ENCODE data around the gene OR2A7.
"Not testable (repeated sequence)": the region's sequence is repeated elsewhere in the genome, so short reads cannot be mapped to it uniquely, and the experiment has no call there.

OR2A7 gene, protein sequence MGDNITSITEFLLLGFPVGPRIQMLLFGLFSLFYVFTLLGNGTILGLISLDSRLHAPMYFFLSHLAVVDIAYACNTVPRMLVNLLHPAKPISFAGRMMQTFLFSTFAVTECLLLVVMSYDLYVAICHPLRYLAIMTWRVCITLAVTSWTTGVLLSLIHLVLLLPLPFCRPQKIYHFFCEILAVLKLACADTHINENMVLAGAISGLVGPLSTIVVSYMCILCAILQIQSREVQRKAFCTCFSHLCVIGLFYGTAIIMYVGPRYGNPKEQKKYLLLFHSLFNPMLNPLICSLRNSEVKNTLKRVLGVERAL

GRCh38 chr7:144264692-144265091 lies at the start of gene OR2A7:
TSS of gene OR2A7 (minus strand) at chr7:144264792. CDS start at chr7:144259628, 5,164 bp downstream.
- DNase-seq = not testable (repeated sequence)

DNA sequence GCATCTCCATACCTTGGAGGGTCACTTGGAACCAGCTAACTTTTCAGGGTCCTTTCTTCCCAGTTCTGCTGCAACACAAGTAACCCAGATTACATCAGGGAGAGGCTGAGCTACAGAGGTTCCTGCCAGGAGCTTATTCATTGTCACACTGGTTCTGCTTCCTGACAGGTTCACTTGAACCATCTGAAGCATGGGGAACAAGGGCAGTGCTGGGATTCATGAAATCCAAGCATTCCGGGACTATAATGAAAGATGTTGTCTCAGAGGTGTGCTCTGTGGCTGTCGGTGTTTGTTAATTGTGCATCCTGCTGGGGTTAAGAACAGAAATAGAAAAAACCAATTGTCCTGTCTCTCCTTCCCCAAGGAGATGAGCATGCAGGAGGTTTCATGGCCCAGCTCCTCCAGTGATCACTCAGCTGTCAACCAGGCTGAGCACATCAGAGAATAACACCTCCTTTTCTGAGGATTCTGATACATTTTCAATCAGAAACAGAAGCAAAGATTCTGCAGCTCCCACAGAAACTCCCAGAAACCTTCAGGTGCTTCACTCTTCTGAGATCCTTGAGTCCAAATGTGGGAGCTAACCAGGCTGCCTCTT lies 47.4 kb upstream of the OR2A7 start, which contains the start of gene OR2A1:
Gene OR2A1 (plus strand): TSS at position 548 of the 598 bp plus-strand sequence. CDS start 5,706 bp downstream, outside the sequence.
- DNase-seq = not testable (repeated sequence)

DNA sequence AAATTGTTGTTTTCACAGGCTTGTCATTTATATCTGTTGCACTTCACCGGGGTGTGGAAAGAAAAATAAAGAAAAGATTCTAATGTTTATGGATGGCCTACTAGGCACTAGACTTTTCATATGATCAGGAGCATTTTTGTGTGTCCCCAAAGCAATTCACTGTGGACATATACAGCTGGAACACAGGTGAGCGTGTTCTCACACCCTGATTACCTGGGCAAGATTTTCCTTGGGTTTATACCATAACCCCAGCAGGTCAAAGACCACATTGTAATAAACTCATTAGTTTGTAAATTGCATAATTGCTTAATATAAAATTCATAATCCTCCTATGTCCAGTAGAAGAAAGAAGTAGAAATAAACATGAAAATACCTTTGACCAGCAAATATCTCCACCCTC lies 46.6 kb upstream of the OR2A7 start:
- DNase-seq = not testable (repeated sequence)

DNA sequence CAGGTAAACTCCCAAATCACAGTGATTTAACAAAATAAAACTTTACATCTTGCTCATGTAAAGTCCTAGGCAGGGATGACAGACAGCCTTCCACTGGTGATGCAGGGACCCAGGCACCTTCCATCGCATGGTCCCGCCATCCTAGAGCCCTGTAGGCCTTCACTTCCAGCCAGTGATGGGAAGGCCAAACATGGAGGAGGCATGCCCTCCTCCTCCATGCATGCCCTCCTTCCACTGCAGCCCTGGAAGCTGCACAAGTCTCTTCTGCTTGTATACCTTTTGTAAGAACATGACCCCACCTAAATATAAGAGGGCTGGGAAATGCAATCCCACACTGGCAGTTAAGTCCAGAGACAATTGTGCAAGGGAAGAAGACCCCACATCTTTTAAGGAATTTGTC lies 45.1 kb upstream of the OR2A7 start:
- not testable (repeated sequence) for DNase-seq

DNA sequence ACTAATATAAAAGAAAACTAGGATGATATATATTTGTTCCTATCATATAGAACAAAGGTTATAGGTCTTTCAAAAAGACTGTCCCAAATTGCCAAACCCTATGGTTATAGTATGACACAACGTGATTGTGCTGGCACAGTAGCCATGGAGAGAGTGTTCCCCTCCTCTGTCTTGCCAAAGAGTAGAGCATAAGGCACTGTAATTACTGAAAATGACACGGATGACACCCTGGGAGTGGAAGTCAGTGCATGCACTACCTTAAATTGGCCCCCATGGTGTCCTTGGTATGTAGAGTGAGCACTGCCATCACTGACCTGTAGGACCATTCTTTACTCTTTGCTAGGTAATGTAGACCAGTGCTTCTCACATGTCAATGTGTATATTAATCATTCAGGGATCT lies 40.6 kb upstream of the OR2A7 start:
- not testable (repeated sequence) for DNase-seq

GRCh38 chr7:144303607-144304006 lies 39.0 kb upstream of the OR2A7 start:
- DNase-seq = not testable (repeated sequence)

- DNase-seq = not testable (repeated sequence)
Measured at GRCh38 chr7:144302578-144303303, 38.1 kb upstream of the OR2A7 start.

GRCh38 chr7:144293794-144294499 lies 29.4 kb upstream of the OR2A7 start:
- not testable (repeated sequence) for DNase-seq

GRCh38 chr7:144292384-144293161 lies 28.0 kb upstream of the OR2A7 start:
- not testable (repeated sequence) for DNase-seq

DNA sequence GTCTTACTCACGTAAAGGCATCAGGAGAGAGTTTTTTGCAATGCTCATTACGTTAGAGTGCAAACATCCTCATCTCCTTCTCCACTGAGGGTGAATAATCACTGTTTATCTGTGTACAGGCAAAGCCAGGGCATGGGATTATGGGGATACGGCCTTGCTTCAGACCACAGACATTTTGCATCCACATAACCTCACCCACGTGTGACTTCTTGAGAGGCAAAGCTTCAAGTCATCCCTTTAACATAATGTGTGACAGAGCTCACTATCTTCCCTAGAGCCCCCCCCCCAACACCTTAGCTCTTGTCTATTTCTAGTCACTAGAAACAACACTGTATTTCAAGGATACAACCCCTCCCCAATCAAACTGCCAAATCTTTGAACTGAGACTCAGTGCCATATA lies 27.0 kb upstream of the OR2A7 start:
- not testable (repeated sequence) for DNase-seq

- DNase-seq = not testable (repeated sequence)
Measured at GRCh38 chr7:144287171-144287784, 22.7 kb upstream of the OR2A7 start.

DNA sequence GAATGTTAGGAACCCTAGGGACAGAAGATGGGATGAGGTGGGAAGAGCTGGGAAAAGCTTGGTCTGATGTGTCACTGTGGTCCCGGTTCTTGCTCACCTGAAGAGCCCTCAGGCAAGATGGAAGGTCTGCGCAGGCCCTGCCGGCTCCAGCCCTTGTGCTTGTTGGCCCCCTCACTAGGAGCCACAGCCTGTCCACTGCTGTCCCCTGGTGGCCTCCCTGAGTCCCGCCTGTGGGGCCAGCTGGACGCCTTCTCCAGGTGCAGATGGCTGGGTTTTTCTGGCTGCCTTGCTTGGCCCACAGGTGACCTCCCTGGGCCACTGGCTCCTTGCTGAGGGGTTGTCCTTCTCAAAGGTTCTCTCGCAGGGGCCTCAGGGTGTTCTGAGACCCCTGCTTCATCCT lies 19.1 kb upstream of the OR2A7 start:
- DNase-seq = not testable (repeated sequence)

GRCh38 chr7:144282490-144282889 lies 17.9 kb upstream of the OR2A7 start:
- not testable (repeated sequence) for DNase-seq

- not testable (repeated sequence) for DNase-seq
Measured at GRCh38 chr7:144281981-144282380, 17.4 kb upstream of the OR2A7 start.

DNA sequence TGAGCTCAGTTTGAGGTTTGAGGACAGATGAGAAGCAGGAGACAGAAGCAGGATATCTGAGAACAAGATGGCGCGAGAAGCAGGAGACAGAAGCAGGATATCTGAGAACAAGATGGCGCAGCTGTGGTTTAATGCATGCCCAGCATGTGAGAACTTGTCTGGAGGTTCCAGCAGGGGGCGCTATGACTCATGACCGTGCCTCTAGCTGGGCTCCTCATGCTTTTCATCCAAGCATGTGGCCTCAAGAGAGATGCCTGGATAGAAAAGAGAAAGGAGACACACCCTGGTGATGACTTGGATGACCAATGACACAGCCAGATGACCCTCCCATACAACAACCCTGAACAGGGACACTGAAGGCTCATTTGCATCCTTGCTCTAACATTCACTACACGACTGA lies 15.4 kb upstream of the OR2A7 start:
- DNase-seq = not testable (repeated sequence)

GRCh38 chr7:144275281-144275680 lies 10.7 kb upstream of the OR2A7 start:
- DNase-seq = not testable (repeated sequence)

DNA sequence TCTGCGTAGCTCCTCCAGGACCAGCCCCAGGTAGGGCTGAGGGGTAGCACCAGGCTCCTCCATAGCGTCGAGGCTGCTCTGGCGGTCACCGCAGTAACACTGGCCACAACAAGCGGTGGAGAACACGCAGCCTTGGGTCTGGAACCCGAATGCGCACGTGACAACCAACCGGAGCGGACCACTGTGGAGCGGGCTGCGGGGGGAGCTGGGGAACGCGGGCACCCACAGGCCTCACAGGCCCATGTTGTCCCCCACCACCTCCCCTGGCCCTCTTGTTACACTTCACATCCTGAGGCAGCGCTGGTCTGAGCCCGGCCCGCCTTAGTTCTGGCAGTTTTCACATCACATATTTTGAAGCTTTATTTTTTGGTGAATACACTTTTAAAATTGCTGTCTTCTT lies 4.6 kb upstream of the OR2A7 start, which contains the start of gene CTAGE8:
Gene CTAGE8 (minus strand): TSS at position 101 of the 400 bp plus-strand sequence. CDS start 38 bp downstream, at position 63.
- DNase-seq = not testable (repeated sequence)

DNA sequence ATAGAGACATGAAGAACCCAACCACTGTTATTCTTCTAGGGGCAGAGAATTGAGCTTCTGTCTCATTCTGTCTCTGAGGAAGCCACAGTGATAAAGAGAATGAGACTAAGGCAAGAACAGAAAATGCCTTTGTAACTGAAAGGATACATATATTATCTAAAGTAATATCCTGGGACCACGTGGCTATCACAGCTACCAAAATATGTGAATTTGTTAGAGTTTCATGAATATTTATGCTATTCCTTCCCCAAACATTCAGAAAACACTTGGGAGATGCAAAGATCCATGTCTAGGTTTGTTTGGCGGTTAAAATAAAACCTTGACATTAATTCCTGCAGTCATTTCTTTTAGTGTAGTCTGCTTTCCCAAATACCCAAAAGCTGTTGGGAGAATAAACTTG lies 2.5 kb downstream of the OR2A7 start:
- DNase-seq = not testable (repeated sequence)

DNA sequence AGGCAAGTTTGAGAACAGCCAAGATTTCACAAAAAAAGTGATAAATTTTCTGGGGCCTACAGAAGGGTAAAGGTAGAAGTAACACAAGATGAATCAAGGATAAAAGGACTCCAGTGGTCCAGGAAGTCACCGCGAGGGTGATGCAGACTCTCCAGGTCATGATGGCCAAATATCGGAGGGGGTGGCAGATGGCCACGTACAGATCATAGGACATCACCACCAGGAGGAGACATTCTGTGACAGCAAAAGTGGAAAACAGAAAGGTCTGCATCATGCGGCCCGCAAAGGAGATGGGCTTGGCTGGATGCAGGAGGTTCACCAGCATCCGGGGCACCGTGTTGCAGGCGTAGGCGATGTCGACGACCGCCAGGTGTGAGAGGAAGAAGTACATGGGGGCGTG lies 5.5 kb downstream of the OR2A7 start:
- not testable (repeated sequence) for DNase-seq

DNA sequence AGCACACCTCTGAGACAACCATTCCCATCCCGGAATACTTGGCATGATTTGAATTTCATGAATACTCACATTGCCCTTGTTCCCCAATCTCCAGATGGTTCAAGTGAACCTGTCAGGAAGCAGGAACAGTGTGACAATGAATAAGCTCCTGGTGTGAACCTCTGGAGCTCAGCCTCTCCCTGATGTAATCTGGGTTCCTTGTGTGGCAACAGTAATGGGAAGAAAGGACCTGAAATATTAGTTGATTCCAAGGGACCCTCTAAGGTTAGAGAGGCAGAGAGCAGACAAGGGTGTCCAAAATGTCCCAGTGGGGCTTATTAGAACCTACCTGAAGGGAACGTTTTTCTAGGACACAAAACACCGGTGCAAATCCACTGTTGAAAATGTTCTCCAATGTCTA lies 8.5 kb downstream of the OR2A7 start:
- no peak for DNase-seq

- no peak for DNase-seq
Measured at GRCh38 chr7:144255471-144255897, 9.1 kb downstream of the OR2A7 start.
